Lower lobe of right lung (tissue), 2 donors: ENCODE measurements around the gene HPCAL1. TPM values are rescaled to one million over a fixed set of nuclear protein-coding genes. Genes with fewer than 3 reads are reported as not detected.

Source experiments
- ATAC-seq, 2 donors: fragments of 200-7000 bp; cut with Tn5 transposase; one replicate each; pipeline ENCODE4 v1.9.1; 2020 to 2022; ENCODE audit warnings: mild to moderate bottlenecking in 2 of 2, moderate library complexity in 2 of 2
- DNase-seq: peaks from one replicate; pipeline ENCODE4 v3.0.0-alpha.2; 2020
- H3K27ac ChIP-seq: fragments of 200-600 bp; one replicate; pipeline ENCODE4 v1.8.0; 2022
- H3K27me3 ChIP-seq: fragments of 200-600 bp; one replicate; pipeline ENCODE4 v1.8.0; 2022; ENCODE audit warnings: low read depth
- H3K36me3 ChIP-seq: fragments of 200-600 bp; one replicate; pipeline ENCODE4 v1.8.0; 2022; ENCODE audit warnings: mild to moderate bottlenecking
- H3K4me1 ChIP-seq: fragments of 200-600 bp; one replicate; pipeline ENCODE4 v1.8.0; 2022
- H3K4me3 ChIP-seq: fragments of 200-600 bp; one replicate; pipeline ENCODE4 v1.8.0; 2022; ENCODE audit warnings: mild to moderate bottlenecking
- H3K9me3 ChIP-seq: fragments of 200-600 bp; one replicate; pipeline ENCODE4 v1.8.0; 2022
- CTCF ChIP-seq: fragments of 200-600 bp; IDR thresholded peaks from one replicate; pipeline ENCODE4 v1.8.0; 2022; ENCODE audit warnings: antibody characterized with exemption, mild to moderate bottlenecking
- intact Hi-C: fragments of 100-400 bp; cut with DNase I; formaldehyde crosslinking; loops from one replicate; pipeline ENCODE4 v1.11.0; 2022
- total RNA-seq: library from RNA; stranded (reverse); fragmentation: NEBNext Ultra II Directional; extraction: Animal tissue kit (Norgen Biotek cat#: 25700); gene quantifications from one replicate; pipeline ENCODE4 v1.2.1, GENCODE V29; 2021
- donor health status: DM: no; HTN: yes; CAD: no; lungs with severe emphysema.

Gene HPCAL1
- total RNA-seq, 1 donor from 2014 or later = 132 TPM

DNA sequence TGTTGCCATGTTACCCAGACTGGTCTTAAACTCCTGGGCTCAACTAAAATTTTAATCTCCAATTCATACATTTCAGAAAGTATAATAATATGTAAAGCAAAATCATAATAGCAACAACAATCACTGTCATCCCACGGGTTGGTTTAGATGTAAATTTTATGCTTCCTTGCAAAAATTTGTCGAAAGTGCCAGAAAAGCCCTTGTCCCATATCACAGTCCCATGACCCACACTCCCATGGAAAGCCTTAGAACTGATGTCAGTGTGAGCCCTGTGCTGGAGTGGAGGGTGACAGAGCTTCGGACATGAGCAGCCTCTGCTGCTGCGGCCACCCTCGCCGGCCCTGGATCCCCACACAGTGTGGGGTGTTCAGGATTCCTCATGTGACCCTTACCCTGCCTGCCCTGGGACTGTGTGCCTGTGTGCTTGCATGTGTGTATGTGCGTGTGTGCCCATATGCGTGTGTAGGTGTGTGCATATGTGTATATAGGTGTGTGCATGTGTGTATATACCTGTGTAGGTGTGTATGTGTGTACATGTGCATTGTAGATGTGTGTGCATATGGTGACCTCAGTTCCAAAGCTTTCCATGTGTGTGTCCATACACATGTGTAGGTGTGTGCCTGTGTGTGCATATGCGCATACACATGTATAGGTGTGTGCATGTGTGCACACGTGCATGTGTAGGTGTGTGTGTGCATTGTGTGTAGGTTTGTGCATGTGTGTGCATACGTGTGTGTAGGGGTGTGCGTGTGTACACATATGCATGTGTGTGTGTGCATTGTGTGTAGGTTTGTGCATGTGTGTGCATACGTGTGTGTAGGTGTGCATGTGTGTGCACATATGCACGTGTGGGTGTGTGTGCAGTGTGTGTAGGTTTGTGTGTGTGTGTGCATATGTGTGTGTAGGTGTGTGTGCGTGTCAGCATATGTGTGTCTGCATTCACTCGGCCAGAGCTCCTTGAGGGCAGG, 65.1 kb downstream of the HPCAL1 start:
- intact Hi-C loops = no loop called here
- ATAC-seq (no peak), DNase-seq (no peak)
- TF ChIP-seq CTCF = no peak
- Histone ChIP-seq H3K4me3 (no peak overlapping the region), H3K36me3 (peaks cover 7% of the 10 kb centered on the region), H3K27ac (peak overlapping the region; percentile 76), H3K9me3 (no peaks in the 10 kb centered on the region), H3K27me3 (no peaks in the 10 kb centered on the region), H3K4me1 (peaks cover 62% of the 10 kb centered on the region)

- H3K4me3 ChIP-seq = no peak overlapping the region
- H3K4me1 ChIP-seq = peaks cover 57% of the 10 kb centered on the region
- peak; percentile 35 to 43 for ATAC-seq
- peak overlapping the region; percentile 76 for H3K27ac ChIP-seq
- peaks cover 8% of the 10 kb centered on the region for H3K36me3 ChIP-seq
- TF ChIP-seq CTCF = no peak
- no peaks in the 10 kb centered on the region for H3K27me3 ChIP-seq
- intact Hi-C loops = no loop called here
- DNase-seq = no peak
- no peaks in the 10 kb centered on the region for H3K9me3 ChIP-seq
Measured at GRCh38 chr2:10368491-10369231, 66.0 kb downstream of the HPCAL1 start.

DNA sequence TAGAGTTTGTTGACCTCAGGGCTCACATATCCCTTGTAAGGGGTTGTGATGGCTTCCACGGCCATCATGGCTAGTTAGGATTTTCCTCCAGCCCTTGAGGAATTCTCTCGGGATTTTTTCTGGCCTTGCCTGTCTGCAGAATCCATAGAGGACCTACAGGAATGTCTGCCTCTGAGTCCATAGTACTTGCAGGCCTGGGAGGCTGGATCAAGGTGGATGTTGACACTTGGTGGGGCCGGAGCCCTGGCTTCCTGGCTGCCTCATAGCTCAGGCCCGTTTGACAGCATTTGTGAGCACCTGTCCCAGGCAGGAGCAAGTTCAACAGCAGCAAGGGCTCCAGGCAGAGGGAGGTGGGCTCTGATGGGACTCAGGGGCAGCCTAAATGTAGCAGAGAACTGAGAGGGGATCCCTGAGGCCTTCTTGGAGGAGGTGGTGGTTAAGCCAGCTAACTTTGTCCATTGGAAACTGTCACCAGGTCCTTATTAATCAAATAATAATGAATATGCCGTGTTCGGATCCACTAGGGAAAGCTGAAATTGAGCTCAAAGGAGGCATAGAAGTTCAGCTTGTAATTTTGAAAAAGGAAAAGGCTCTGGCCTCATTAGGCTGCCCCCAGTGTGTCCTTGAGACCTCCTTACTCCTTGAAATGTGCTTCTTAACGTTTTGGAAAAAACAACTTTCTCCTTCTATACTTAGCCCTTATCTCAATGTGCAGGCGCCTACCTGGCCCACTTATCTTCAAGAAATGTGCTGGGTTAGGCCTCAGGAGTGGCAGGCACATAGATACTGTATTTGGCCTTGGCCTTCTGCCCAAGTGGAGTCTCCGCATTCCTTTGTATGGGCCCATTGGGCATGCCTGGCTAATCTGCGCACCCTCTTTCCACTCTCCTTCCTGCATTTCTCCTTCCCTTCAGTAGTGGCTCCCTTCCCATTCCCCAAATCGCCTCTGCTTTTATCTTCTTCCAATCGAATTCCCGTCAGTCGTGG, 66.9 kb downstream of the HPCAL1 start:
- intact Hi-C loops = no loop called here
- peak; percentile 87 to 89 for ATAC-seq

GRCh38 chr2:10370390-10370789, 67.7 kb downstream of the HPCAL1 start:
- no peak for TF ChIP-seq CTCF
- intact Hi-C loops = no loop called here
- Histone ChIP-seq H3K4me3 (no peak overlapping the region), H3K36me3 (peaks cover 11% of the 10 kb centered on the region), H3K9me3 (no peaks in the 10 kb centered on the region), H3K27ac (peak overlapping the region; percentile 74), H3K27me3 (no peaks in the 10 kb centered on the region), H3K4me1 (peaks cover 53% of the 10 kb centered on the region)
- DNase-seq = no peak
- no peak for ATAC-seq

More for the DNA sequence above, 66.9 kb downstream of the HPCAL1 start:
- peak overlapping the region; percentile 76 for H3K27ac ChIP-seq
- H3K4me3 ChIP-seq = no peak overlapping the region
- no peaks in the 10 kb centered on the region for H3K27me3 ChIP-seq
- H3K9me3 ChIP-seq = no peaks in the 10 kb centered on the region
- DNase-seq = peak; percentile 85
- H3K4me1 ChIP-seq = peaks cover 52% of the 10 kb centered on the region
- peaks cover 11% of the 10 kb centered on the region for H3K36me3 ChIP-seq
- no peak for TF ChIP-seq CTCF

GRCh38 chr2:10370895-10371294, 68.2 kb downstream of the HPCAL1 start:
- peak; percentile 2 to 23 for ATAC-seq
- H3K27ac ChIP-seq = peak overlapping the region; percentile 74
- no peak for TF ChIP-seq CTCF

More at GRCh38 chr2:10370895-10371294, 68.2 kb downstream of the HPCAL1 start:
- intact Hi-C loops = no loop called here
- no peak for DNase-seq
- Histone ChIP-seq H3K4me1 (peaks cover 53% of the 10 kb centered on the region), H3K9me3 (no peaks in the 10 kb centered on the region), H3K36me3 (peaks cover 11% of the 10 kb centered on the region), H3K4me3 (no peak overlapping the region), H3K27me3 (no peaks in the 10 kb centered on the region)
